ENCODE results near the gene CCDC61. TPM values are rescaled to one million over a fixed set of nuclear protein-coding genes. Genes with fewer than 3 reads are reported as not detected.

Gene CCDC61
- total RNA-seq, 3 donors from 2014 or later (not counting 1 experiment from before 2014, with no cell fraction given), result 10.6 to 16.9 (median 14.6) TPM

DNA sequence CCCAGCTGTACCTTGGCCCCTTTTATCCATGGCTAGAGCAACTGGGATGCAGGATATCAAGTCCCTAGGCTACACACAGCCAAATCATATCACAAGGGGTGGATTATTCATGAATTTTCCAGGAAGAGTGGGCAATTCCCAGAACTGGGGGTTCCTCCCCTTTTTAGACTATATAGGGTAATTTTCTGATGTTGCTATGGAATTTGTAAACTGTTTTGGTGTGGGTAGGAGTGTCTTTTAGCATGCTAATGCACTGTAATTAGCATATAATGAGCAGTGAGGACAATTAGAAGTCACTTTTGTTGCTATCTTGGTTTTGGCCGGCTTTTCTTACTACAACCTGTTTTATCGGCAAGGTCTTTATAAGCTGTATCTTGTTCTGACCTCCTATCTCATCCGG is 63.5 kb downstream of the CCDC61 start:
- H3K27me3 Mint-ChIP-seq (ENCODE audit: low read depth in 2 of 2), result peaks cover 34 to 75% of the 10 kb centered on the region in 2 donors
- no peak for DNase-seq

DNA sequence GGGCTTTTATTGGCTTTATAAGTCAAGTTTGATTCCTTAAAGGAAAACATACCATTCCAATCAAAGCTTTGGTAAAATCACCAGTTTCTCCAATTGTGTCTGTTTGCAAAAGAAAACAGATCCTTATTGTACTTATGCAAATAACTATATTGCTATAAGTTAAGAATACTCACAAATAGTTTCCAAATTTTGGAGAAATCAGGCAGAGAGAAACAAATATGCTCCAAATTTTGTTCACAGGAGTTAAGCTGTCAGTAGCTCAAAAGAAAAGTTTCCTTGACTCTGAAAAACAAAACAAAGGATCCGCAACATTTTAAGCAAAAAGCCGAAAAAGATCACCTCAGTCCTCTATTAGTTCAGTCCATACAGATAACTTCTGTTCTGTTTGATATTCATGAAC is 64.7 kb downstream of the CCDC61 start:
- no peaks in the 10 kb centered on the region for H3K4me1 Mint-ChIP-seq
- no peak overlapping the region for H3K4me3 Mint-ChIP-seq
- WGBS (ENCODE audit: insufficient coverage), result 88% methylated on average over 2 of the region's 2 CpGs
- TF ChIP-seq, protein P1, sequence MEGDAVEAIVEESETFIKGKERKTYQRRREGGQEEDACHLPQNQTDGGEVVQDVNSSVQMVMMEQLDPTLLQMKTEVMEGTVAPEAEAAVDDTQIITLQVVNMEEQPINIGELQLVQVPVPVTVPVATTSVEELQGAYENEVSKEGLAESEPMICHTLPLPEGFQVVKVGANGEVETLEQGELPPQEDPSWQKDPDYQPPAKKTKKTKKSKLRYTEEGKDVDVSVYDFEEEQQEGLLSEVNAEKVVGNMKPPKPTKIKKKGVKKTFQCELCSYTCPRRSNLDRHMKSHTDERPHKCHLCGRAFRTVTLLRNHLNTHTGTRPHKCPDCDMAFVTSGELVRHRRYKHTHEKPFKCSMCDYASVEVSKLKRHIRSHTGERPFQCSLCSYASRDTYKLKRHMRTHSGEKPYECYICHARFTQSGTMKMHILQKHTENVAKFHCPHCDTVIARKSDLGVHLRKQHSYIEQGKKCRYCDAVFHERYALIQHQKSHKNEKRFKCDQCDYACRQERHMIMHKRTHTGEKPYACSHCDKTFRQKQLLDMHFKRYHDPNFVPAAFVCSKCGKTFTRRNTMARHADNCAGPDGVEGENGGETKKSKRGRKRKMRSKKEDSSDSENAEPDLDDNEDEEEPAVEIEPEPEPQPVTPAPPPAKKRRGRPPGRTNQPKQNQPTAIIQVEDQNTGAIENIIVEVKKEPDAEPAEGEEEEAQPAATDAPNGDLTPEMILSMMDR (IDR thresholded peaks at IDR 0.05), result no peak
- no peaks in the 10 kb centered on the region for H3K36me3 Mint-ChIP-seq
- Histone ChIP-seq H3K4me3 (ENCODE audit: low read length) (no peak overlapping the region), H3K27me3 (ENCODE audit: control insufficient read depth, insufficient read depth, low read length) (peaks cover 6% of the 10 kb centered on the region), H3K27ac (ENCODE audit: low read length) (no peak overlapping the region), H3K4me1 (ENCODE audit: control insufficient read depth, insufficient read depth, low read length) (no peaks in the 10 kb centered on the region), H3K36me3 (ENCODE audit: control insufficient read depth, insufficient read depth, low read length) (no peaks in the 10 kb centered on the region), H3K9me3 (ENCODE audit: control insufficient read depth, insufficient read depth, low read length) (peaks cover 3% of the 10 kb centered on the region)
- DNase-seq (no peak), ATAC-seq (no peak)
- peaks cover 37 to 74% of the 10 kb centered on the region in 2 donors for H3K27me3 Mint-ChIP-seq (ENCODE audit: low read depth in 2 of 2)
- no peaks in the 10 kb centered on the region for H3K9me3 Mint-ChIP-seq
- intact Hi-C loops (cut with micrococcal nuclease), result no loop called here
- no peak overlapping the region for H3K27ac Mint-ChIP-seq

More for the DNA sequence above, 63.5 kb downstream of the CCDC61 start:
- H3K27ac Mint-ChIP-seq, result no peak overlapping the region
- peaks cover 6% of the 10 kb centered on the region for H3K27me3 ChIP-seq (ENCODE audit: control insufficient read depth, insufficient read depth, low read length)
- H3K4me3 ChIP-seq (ENCODE audit: low read length), result no peak overlapping the region
- no peak for ATAC-seq
- TF ChIP-seq, protein P1 (IDR thresholded peaks at IDR 0.05), result no peak
- H3K9me3 ChIP-seq (ENCODE audit: control insufficient read depth, insufficient read depth, low read length), result peaks cover 3% of the 10 kb centered on the region
- no peaks in the 10 kb centered on the region for H3K4me1 ChIP-seq (ENCODE audit: control insufficient read depth, insufficient read depth, low read length)
- H3K4me1 Mint-ChIP-seq, result no peaks in the 10 kb centered on the region
- WGBS (ENCODE audit: insufficient coverage), result 94% methylated on average over 3 of the region's 3 CpGs
- intact Hi-C loops (cut with micrococcal nuclease), result no loop called here
- H3K9me3 Mint-ChIP-seq, result no peaks in the 10 kb centered on the region
- no peak overlapping the region for H3K4me3 Mint-ChIP-seq
- no peaks in the 10 kb centered on the region for H3K36me3 Mint-ChIP-seq
- no peaks in the 10 kb centered on the region for H3K36me3 ChIP-seq (ENCODE audit: control insufficient read depth, insufficient read depth, low read length)
- H3K27ac ChIP-seq (ENCODE audit: low read length), result no peak overlapping the region

DNA sequence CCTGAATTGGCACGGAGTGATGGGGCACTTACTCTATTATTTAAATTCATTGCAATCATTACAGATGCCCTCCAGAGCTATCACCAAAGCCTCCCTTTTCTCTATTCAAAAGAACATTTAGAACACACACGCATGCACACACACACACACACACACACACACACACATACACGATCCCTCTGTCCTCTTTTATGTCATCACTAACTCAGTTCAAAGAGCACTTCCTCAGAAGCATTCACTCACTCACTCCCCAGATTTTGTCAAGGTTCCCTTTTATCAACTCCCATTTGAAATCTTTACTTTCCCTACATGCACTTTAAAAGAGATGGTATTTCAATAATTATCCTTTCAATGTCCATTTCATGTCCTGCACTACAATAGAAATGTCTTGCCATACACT is 67.9 kb downstream of the CCDC61 start:
- Histone ChIP-seq H3K9me3 (ENCODE audit: control insufficient read depth, insufficient read depth, low read length) (peaks cover 3% of the 10 kb centered on the region), H3K4me3 (ENCODE audit: low read length) (no peak overlapping the region), H3K27me3 (ENCODE audit: control insufficient read depth, insufficient read depth, low read length) (peaks cover 3% of the 10 kb centered on the region), H3K27ac (ENCODE audit: low read length) (no peak overlapping the region), H3K36me3 (ENCODE audit: control insufficient read depth, insufficient read depth, low read length) (no peaks in the 10 kb centered on the region), H3K4me1 (ENCODE audit: control insufficient read depth, insufficient read depth, low read length) (no peaks in the 10 kb centered on the region)
- Mint-ChIP-seq H3K27ac (no peak overlapping the region), H3K4me3 (no peak overlapping the region), H3K9me3 (no peaks in the 10 kb centered on the region), H3K36me3 (no peaks in the 10 kb centered on the region), H3K4me1 (no peaks in the 10 kb centered on the region), H3K27me3 (ENCODE audit: low read depth in 2 of 2) (peaks cover 46 to 88% of the 10 kb centered on the region in 2 donors)
- DNase-seq (no peak), ATAC-seq (no peak)
- TF ChIP-seq, protein P1 (IDR thresholded peaks at IDR 0.05), result no peak
- WGBS (ENCODE audit: insufficient coverage), result 64% methylated on average over 3 of the region's 3 CpGs
- intact Hi-C loops (cut with micrococcal nuclease), result no loop called here

DNA sequence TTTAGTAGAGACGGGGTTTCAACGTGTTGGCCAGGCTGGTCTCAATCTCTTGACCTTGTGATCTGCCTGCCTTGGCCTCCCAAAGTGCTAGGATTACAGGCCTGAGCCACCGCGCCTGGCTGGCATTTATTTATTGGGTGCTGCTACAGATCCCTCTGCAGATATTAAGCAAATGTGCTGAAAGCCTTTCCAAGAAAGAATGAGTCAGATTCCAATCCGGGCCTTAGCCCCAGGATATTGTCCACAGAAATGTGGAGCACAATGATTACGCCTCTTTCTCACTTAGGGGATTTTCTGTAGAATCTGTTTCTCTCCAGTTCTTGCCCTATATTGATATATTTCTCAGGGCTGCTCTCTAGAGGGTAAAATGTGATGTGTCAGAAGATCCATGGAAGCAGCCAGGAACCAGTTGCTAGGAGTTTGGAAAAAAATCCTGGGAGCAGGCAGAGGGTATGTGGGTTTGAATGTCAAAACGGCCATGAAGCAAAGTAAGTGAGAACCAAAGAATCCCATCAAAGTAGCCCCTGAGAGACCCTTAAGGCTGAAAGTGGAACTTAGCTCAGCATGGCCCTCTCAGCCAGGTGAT is 70.3 kb downstream of the CCDC61 start:
- no peaks in the 10 kb centered on the region for H3K36me3 Mint-ChIP-seq
- Histone ChIP-seq H3K9me3 (ENCODE audit: control insufficient read depth, insufficient read depth, low read length) (no peaks in the 10 kb centered on the region), H3K36me3 (ENCODE audit: control insufficient read depth, insufficient read depth, low read length) (no peaks in the 10 kb centered on the region), H3K4me3 (ENCODE audit: low read length) (no peak overlapping the region), H3K27me3 (ENCODE audit: control insufficient read depth, insufficient read depth, low read length) (peaks cover 7% of the 10 kb centered on the region), H3K27ac (ENCODE audit: low read length) (no peak overlapping the region), H3K4me1 (ENCODE audit: control insufficient read depth, insufficient read depth, low read length) (no peaks in the 10 kb centered on the region)
- 76% methylated on average over 6 of the region's 7 CpGs for WGBS (ENCODE audit: insufficient coverage)
- H3K4me3 Mint-ChIP-seq, result no peak overlapping the region
- DNase-seq, result no peak
- no peak overlapping the region for H3K27ac Mint-ChIP-seq
- H3K9me3 Mint-ChIP-seq, result no peaks in the 10 kb centered on the region
- TF ChIP-seq, protein P1 (IDR thresholded peaks at IDR 0.05), result no peak
- no peaks in the 10 kb centered on the region for H3K4me1 Mint-ChIP-seq
- peaks cover 42 to 89% of the 10 kb centered on the region in 2 donors for H3K27me3 Mint-ChIP-seq (ENCODE audit: low read depth in 2 of 2)
- intact Hi-C loops (cut with micrococcal nuclease), result no loop called here
- no peak for ATAC-seq

Measured in natural killer cell (primary cell).